GM19395 (cell line): Measurements from ENCODE around the gene ARF1.

Source experiments
- ATAC-seq: cut with Tn5 transposase; IDR thresholded peaks from one replicate; pipeline ENCODE4 v1.9.1; 2021; ENCODE audit warnings: mild to moderate bottlenecking, moderate library complexity; ENCODE audit not compliant: unreplicated experiment

The ARF1 gene

DNA sequence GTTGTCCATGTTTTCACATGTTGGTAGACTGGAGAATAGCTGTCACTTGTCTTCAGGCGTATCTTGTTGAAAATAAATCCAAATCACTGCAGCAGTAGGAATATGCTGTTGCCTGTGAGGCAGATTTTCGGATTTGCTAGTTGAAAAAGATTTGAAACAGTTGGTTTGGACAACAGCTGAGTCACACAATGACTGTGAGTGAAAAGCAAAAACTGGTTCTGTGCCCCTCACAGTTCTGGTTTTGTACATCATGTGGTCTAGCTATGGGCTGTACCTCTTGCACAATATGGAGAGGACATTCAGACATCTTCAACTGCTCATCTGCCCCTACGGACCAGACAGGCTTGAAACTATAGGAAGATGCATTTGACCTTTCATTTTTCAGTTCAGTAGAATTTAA, 1.8 kb downstream of the ARF1 start:
- no peak for ATAC-seq

DNA sequence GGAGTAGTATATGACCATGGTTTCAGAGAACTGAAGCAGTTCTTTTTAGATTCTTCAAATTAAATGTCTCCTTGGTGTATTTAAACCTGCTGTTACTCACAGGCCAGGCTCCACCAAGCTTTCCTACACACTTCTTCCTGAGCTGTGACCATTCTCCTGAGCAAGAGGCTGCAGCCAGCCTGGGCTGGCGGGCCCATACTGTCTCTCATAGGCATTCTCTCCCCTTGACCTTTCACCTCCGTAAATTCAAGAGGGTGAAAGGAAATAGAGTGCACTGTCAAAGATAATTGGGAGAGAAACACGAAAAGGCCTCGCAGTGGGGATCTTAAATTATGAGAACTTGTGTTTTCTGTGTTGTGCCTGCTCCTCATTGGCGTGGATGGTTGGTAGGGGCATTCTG, 2.3 kb downstream of the ARF1 start:
- ATAC-seq, result no peak

GRCh38 chr1:228085287-228085951, 2.9 kb downstream of the ARF1 start:
- no peak for ATAC-seq

DNA sequence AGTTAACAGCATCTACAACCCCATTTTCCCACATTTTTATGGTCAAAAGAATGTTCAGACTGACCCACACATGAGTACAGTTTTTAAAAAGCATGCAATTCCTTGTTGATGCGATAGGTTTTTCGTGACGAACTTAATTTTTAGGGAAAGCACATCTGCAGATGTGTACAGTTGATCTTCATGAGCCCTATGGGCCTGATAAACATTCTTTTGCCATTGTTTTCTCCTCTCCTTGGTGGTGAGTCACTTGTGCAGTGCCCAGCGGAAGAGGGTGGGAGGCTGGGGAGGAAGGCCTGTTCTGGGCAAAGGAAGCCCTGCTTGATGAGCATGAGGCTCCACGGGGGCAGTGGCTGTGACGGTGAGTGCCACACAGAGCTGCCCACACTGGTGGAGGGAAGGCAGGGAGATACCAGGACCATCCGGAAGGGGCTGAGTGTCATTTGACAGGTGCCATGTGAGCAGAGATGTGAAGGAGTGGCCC, 5.3 kb downstream of the ARF1 start:
- ATAC-seq, result no peak

- ATAC-seq, result no peak
Observed at GRCh38 chr1:228088586-228089498, 6.3 kb downstream of the ARF1 start.

DNA sequence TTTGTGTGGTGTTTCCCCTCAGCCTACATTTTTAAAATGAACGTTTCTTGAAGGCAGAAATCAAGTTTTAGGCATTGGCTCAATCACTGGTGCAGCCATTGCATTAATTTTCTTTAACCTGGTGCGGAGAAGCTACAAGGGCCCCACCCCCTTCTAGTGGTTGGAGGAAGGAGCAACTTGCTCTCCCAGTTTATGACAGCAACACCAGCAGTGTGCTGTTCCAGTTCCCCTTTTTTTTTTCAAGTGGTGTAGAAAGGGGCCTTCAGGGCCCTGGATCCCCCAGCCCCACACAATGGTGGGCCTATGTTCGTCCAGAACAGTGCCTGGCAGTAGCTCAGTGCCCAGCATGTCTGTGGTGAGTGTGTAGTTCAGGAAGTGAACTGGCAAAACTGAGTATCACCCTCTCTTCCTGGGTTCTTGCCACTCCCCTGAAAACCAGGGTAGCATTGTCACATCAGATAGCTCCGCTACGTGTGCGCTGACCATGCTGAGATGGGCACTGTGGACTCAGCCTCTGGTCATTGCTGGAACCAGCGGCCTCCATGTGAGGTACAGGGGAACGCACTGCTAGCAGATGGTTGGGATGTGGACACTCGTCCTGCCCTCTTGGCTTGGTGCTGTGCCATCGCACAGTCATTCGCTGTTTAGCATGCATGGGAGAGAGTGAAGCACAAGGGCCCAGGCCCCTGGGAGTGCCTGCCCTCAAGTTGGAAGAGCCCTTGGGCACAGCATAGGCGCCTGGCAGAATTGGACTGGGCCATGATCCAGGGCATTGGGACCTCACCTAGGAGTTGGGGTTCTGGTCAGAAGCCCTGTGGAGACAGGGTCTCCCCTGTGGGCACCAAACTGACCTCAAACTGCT, 7.2 kb downstream of the ARF1 start:
- peak; percentile 44 for ATAC-seq

DNA sequence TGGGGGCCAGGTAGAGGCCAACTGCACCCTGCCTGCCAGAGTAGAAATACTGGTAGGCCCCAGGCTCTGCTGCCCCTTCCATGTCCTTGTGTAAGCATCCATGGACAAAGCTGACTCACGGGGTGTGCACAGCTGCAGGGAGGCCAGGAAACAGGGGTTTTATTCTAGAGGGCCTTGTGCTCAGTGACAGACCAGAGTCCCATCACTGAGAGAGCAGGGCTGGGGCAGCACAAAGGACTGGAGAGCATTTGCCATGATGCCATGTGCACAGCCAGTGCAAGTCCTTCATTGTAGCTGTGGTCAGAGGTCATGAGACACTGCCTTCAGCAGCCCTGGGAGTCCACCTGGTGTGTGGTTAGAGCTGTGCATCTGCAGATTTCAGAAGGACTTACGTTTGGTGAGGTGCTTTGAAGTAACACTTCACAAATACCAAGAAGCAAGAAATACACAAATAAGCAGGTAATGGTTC, 8.1 kb downstream of the ARF1 start:
- ATAC-seq, result no peak

DNA sequence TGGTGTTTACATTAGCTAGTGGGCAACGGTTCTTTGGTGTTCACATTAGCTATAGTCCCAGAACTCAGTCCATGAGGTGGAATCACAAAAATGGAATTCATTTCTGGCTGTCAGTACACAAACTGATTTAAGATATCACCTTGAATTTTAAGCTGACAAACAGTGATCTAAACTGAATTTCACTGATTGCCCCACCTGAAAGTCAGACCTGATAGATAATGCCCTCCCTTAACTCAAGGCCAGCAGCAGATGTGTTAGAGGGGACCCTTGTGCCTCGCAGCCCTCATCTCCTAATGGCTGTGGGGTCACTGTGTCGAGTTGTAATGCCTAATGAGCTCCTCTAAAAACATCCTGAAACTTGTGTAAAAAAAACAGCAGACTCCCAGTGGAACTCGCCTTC, 8.6 kb downstream of the ARF1 start:
- no peak for ATAC-seq

DNA sequence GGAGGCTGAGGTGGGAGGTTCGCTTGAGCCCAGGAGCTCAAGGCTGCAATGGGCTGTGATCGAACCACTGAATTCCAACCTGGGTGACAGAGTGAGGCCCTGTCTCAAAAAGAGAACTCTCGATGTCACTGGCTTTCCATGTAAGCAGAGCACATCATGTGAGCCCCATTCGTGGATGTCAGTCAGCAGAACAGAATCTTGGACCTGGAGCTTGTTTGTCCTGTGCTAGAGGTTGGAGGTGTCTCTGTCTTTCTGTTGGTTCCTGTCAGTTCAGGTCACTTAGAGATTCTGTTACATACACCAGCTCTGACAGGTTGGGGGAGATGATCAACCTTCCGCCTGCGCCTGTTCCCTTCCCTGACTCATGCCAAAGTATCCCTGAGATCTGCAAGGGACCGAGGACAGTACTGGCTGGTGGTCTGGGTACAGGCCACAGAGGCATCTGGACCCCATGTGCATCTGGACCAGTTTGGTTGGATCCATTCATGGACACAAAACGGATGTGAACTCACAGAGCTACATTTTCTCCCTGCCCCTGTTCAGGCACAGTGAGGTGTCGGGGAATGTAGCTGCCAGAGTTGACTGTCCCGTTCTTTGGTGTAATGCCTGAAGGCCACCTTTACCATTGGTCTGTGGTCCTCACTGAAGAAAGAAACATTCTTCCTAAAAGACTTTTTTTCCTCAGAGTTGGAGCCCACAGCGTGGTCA, 10.0 kb downstream of the ARF1 start:
- no peak for ATAC-seq

GRCh38 chr1:228093050-228093906, 10.8 kb downstream of the ARF1 start:
- no peak for ATAC-seq

DNA sequence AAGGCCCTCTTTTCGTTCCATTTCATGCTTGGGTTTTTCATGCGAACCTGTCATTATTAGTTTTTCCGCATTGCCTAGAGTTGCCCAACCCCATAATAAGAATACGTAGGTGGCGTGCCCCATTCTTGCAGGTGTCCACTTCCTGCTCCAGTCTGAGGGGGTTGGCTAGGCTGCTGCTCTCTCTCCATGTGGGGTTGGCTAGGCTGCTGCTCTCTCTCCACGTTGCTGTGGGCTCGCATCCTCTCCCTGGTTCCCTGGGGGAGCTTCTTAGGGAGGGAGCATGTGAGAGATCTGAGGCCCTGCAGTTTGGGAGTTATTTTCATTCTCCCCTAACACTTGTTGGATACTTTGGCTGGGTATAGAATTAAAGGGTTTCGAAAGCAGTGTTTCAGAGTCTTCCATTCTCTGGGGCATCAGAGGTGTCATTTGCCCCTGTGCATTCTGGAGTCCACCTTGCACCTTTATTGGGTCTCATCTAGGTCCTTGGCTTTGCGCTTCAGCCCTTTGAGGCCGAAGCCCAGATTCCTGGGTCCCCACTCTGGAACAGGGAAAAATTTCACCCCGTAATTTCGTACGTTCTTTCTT, 12.0 kb downstream of the ARF1 start:
- ATAC-seq, result no peak

- ATAC-seq, result no peak
Observed at GRCh38 chr1:228095161-228095560, 12.7 kb downstream of the ARF1 start.

- no peak for ATAC-seq
Observed at GRCh38 chr1:228095938-228096337, 13.4 kb downstream of the ARF1 start.

DNA sequence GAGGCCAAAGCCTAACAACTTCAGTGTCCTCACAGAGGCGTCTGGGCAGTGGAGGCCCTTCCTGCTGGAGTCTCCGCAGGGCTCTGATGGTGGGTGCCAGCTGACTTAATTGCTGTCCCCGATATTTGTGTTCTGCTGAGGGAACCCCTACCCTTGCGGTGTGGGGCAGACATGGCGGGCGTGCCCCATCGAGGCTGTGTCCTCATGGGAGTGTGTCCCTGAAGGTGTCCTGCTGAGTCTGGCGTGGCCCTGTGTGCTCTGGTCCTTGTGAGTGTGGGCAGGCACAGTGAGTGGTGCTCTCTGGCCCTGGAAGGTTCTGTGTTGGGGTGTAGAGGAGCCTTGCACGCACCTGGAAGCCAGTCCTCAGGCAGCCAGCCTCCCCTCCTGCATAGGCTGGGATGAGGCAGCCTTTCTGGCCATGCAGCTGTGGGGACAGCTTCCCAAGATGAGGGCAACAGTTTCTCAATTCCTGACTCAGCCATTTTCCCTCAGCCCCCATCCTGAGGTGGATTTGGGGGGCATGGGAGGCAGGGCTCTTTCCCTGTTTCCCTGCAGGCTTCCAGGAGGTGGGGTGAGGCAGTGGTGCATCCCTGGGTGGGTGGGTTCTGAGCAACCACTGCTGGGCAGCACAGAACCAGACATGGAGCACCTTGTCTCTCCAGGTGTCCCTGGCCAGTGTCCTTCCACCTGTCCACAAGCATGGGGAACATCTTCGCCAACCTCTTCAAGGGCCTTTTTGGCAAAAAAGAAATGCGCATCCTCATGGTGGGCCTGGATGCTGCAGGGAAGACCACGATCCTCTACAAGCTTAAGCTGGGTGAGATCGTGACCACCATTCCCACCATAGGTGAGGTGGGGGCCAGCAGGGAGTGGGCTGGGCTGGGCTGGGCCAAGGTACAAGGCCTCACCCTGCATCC, 14.2 kb downstream of the ARF1 start:
- ATAC-seq, result no peak

DNA sequence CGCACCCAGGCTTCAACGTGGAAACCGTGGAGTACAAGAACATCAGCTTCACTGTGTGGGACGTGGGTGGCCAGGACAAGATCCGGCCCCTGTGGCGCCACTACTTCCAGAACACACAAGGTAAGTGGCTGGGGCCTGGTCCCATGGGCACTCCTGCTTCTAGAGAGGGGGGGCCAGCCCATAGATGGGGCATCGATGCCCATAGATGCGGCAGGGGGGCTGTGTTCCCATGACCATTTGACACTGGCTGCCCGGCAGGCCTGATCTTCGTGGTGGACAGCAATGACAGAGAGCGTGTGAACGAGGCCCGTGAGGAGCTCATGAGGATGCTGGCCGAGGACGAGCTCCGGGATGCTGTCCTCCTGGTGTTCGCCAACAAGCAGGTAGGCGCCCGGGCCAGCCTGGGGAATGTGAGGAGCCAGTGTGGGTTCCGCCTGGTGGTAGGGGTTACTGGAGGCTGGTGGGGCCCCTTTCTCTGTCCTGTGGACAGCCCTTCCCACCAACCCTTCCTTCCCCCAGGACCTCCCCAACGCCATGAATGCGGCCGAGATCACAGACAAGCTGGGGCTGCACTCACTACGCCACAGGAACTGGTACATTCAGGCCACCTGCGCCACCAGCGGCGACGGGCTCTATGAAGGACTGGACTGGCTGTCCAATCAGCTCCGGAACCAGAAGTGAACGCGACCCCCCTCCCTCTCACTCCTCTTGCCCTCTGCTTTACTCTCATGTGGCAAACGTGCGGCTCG, 15.0 kb downstream of the ARF1 start:
- ATAC-seq, result no peak

GRCh38 chr1:228098323-228098931, 15.9 kb downstream of the ARF1 start:
- ATAC-seq, result no peak

GRCh38 chr1:228099331-228099732, 16.8 kb downstream of the ARF1 start:
- no peak for ATAC-seq
